Calu3 (cell line): Measurements from ENCODE around the gene ECD. TPM values are rescaled to one million over a fixed set of nuclear protein-coding genes. Genes with fewer than 3 reads are reported as not detected.

Source experiments
- BruUV-seq: library from RNA; stranded (reverse); fragments of 400-500 nt; replicated peaks from 2 replicates; lab custom pipeline; 2021; lab: Mats Ljungman, UMichigan
- CTCF ChIA-PET: fragments of 300-600 bp; sonication (Branson Sonifier 250); formaldehyde crosslinking; loops from one replicate; lab custom pipeline; 2022; ENCODE audit warnings: antibody characterized with exemption; lab: Charles Lee
- DNase-seq: peaks from one replicate; pipeline ENCODE4 v3.0.0; 2022
- H3K27ac Mint-ChIP-seq: one replicate; pipeline ENCODE4 v1.8.0; 2022; ENCODE audit warnings: mixed read lengths; ENCODE audit not compliant: unreplicated experiment
- H3K27me3 Mint-ChIP-seq: one replicate; pipeline ENCODE4 v1.8.0; 2022; ENCODE audit warnings: mixed read lengths; ENCODE audit not compliant: unreplicated experiment
- H3K36me3 Mint-ChIP-seq: one replicate; pipeline ENCODE4 v1.8.0; 2022; ENCODE audit warnings: mild to moderate bottlenecking, moderate library complexity, mixed read lengths; ENCODE audit not compliant: insufficient read depth, unreplicated experiment
- H3K4me1 Mint-ChIP-seq: one replicate; pipeline ENCODE4 v1.8.0; 2022; ENCODE audit warnings: mild to moderate bottlenecking, low read depth, mixed read lengths; ENCODE audit not compliant: unreplicated experiment
- H3K4me3 Mint-ChIP-seq: one replicate; pipeline ENCODE4 v1.8.0; 2022; ENCODE audit warnings: mild to moderate bottlenecking, low read depth, moderate library complexity, mixed read lengths; ENCODE audit not compliant: unreplicated experiment
- H3K9me3 Mint-ChIP-seq: one replicate; pipeline ENCODE4 v1.8.0; 2022; ENCODE audit warnings: low read depth, mixed read lengths; ENCODE audit not compliant: unreplicated experiment
- intact Hi-C: fragments of 100-400 bp; cut with micrococcal nuclease; formaldehyde crosslinking; loops from one replicate; pipeline ENCODE4 v1.10.0; 2022; ENCODE audit not compliant: unreplicated experiment
- total RNA-seq: library from RNA; stranded (reverse); gene quantifications from 2 replicates; pipeline ENCODE4 v1.2.3, GENCODE V29; 2022
- TF ChIP-seq, protein P1 (sequence below): fragments of 200-600 bp; IDR thresholded peaks from one replicate; pipeline ENCODE4 v1.8.0; 2022; ENCODE audit warnings: antibody characterized with exemption; ENCODE audit not compliant: unreplicated experiment

The ECD gene
- total RNA-seq, 1 experiment from 2014 or later: 28.1 TPM

DNA sequence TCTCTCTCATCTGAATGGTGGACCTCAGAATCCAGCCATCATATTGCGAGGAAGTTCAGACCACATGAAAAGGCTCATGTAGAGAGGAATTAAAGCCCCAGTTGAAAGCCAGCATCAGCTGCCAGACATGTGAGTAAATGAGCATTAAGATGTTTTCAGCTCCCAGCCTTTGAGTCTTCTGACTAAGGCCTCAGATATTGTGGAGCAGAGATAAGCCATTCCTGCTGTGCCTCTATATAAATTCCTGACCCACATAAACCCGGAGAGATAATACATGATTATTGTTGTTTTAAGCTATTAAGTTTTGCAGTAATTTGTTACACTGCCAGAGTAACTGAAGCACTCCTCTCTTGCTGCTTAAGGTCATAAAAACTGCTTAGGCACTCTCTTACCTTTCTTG lies 14.8 kb upstream of the ECD start:
- Mint-ChIP-seq H3K27me3 (no peaks in the 10 kb centered on the region), H3K27ac (no peak overlapping the region), H3K36me3 (peaks cover 5% of the 10 kb centered on the region), H3K4me1 (no peaks in the 10 kb centered on the region), H3K9me3 (no peaks in the 10 kb centered on the region), H3K4me3 (no peak overlapping the region)
- TF ChIP-seq, protein P1, sequence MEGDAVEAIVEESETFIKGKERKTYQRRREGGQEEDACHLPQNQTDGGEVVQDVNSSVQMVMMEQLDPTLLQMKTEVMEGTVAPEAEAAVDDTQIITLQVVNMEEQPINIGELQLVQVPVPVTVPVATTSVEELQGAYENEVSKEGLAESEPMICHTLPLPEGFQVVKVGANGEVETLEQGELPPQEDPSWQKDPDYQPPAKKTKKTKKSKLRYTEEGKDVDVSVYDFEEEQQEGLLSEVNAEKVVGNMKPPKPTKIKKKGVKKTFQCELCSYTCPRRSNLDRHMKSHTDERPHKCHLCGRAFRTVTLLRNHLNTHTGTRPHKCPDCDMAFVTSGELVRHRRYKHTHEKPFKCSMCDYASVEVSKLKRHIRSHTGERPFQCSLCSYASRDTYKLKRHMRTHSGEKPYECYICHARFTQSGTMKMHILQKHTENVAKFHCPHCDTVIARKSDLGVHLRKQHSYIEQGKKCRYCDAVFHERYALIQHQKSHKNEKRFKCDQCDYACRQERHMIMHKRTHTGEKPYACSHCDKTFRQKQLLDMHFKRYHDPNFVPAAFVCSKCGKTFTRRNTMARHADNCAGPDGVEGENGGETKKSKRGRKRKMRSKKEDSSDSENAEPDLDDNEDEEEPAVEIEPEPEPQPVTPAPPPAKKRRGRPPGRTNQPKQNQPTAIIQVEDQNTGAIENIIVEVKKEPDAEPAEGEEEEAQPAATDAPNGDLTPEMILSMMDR: no peak
- no peak for DNase-seq
- BruUV-seq: no TSS peak
- intact Hi-C loops: no loop called here
- CTCF ChIA-PET: interaction anchor here (0.7 kb wide), 1 partner anchor 188 kb away, joined by 4 read pairs; no protein-coding TSS in a partner anchor

DNA sequence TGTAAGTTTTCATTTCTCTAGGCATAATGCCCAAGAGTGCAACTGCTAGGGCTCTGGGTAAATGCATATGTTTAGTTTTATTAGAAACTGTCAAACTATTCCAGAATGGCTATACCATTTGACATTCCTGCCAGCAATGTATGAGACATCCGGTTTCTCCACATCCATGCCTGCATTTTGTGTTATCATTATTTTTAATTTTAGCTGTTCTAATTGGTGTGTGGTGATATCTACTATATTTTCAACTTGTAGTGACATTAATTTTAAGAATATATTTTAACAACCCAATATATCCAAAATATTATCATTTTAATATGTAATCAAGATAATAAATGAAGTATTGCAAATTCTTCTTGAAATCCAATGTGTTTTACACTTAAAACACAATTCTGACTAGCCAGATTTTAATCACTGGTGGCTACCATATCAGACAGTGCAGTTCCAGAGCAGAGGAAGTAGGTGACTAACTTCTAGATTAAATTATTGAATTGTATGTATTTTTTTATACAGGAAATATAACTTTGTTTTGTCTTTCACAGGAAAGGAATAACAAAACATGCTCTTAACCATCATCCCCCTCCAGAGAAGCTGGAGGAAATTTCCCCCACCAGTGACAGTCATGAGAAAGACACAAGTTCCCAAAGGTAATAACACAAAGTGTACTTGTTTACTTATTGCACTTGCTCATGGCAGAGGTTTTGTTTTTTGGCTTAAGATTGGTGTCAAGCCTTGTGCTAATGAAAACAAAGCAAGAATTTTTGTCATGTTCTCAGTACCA lies 6.5 kb upstream of the ECD start:
- TF ChIP-seq, protein P1: no peak
- no peak overlapping the region for H3K27ac Mint-ChIP-seq
- no peak overlapping the region for H3K4me3 Mint-ChIP-seq
- no peaks in the 10 kb centered on the region for H3K27me3 Mint-ChIP-seq
- H3K36me3 Mint-ChIP-seq: no peaks in the 10 kb centered on the region
- CTCF ChIA-PET: no interaction called here
- BruUV-seq: no TSS peak
- H3K4me1 Mint-ChIP-seq: no peaks in the 10 kb centered on the region
- intact Hi-C loops: no loop called here
- DNase-seq: no peak
- H3K9me3 Mint-ChIP-seq: no peaks in the 10 kb centered on the region

DNA sequence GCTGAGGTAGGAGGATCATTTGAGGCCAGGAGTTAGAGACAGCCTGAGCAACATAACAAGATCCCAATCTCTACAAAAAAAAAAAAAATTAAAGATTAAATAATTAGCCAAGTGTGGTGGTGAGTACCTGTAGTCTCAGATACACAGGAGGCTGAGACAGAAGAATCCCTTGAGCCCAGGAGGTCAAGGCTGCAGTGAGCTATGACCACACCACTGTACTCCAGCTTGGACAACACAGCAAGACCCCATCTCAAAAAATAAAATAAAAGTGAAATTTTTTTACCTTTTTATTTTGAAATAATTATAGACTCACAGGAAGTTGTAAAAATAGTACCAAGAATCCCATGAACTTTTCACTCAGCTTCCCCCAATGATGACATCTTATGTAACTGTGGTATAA lies 5.1 kb upstream of the ECD start:
- Mint-ChIP-seq H3K36me3 (peaks cover 12% of the 10 kb centered on the region), H3K4me1 (no peaks in the 10 kb centered on the region), H3K27me3 (no peaks in the 10 kb centered on the region), H3K9me3 (no peaks in the 10 kb centered on the region), H3K27ac (no peak overlapping the region), H3K4me3 (no peak overlapping the region)
- BruUV-seq: no TSS peak
- TF ChIP-seq, protein P1: no peak
- intact Hi-C loops: no loop called here
- CTCF ChIA-PET: no interaction called here
- no peak for DNase-seq

DNA sequence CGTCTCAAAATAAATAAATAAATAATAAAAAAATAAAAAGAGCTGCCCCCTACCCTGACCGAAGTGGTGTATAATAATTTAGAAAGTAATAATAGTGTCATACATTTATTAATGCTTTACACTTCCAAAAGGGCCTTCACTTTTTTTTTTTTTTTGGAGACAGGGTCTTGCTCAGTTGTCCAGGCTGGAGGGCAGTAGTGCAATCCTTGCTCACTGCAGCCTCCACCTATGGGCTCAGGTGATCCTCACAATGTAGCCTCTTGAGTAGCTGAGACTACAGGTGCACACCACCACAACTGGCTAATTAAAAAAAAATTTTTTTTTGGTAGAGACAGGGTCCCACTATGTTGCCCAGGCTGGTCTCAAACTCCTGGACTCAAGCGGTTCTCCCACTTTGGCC lies 1.5 kb upstream of the ECD start:
- Mint-ChIP-seq H3K4me1 (peaks cover 17% of the 10 kb centered on the region), H3K27me3 (no peaks in the 10 kb centered on the region), H3K9me3 (no peaks in the 10 kb centered on the region), H3K36me3 (peaks cover 32% of the 10 kb centered on the region), H3K27ac (no peak overlapping the region), H3K4me3 (no peak overlapping the region)
- intact Hi-C loops: no loop called here
- CTCF ChIA-PET: no interaction called here
- BruUV-seq: no TSS peak
- TF ChIP-seq, protein P1: no peak
- DNase-seq: no peak
